NCI-H2171 treated with DMSO at 0.1 percent for 48 hours (cell line): ENCODE data around the gene XAB2.
"Not testable (repeated sequence)": the region's sequence is repeated elsewhere in the genome, so short reads cannot be mapped to it uniquely, and the experiment has no call there.

Source experiments
- DNase-seq: peaks from one replicate; lab custom pipeline; 2025; lab: John Stamatoyannopoulos, UW

The XAB2 gene

DNA sequence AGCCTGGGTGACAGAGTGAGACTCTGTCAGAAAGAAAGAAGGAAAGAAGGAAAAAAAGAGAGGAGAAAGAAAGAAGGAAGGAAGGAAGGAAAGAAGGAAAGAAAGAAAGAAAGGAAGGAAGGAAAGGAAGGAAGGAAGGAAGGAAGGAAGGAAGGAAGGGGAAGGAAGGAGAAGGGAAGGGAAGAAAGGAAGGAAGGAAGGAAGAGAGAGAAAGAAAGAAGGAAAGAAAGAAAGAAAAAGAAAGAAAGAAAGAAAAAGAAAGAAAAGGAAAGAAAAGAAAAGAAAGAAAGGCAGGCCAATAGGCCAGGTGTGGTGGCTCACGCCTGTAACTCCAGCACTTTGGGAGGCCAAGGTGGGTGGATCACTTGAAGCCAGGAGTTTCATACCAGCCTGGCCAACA, 51.9 kb downstream of the XAB2 start:
- not testable (repeated sequence) for DNase-seq

DNA sequence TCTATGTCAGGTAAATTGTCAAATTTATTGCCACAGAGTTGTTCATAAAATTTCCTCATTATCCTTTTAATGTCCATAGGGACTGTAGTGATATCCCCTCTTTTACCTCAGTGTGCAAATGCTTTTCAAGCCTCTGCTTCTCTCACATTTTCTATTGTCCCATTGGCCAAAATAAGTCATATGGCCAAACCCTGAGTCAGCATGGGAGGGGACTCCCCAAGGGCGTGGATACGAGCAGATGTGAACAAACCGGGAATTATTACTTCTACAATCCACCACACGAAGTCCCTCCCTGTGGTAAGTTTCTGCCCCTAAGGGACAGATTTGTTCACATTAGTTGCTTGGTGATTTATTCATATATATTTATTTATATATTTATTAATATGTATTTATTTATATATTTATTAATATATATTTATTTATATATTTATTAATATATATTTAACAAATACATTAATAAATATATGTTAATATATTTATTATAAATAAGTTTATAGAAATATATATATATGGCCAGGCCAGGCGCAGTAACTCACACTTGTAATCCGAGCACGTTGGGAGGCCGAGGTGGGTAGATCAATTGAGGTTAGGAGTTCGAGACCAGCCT, 53.8 kb downstream of the XAB2 start:
- no peak for DNase-seq

DNA sequence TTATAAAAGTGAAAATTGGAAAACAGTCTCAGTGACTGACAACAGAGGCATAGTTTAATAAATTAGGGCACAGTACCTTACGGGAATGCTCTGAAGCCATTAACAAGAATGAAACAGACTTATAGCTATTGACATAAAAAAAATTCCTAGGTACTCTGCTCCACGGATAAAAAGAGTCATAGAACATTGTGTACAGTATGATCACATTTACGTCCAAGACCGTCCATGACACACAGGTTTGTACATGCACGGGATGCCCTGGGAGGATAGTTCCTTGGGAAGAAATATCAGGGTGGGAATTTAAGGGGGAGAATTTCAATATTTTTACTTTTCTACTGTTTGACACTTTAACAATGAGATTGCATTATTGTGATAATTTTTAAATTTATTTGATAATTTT, 58.6 kb downstream of the XAB2 start:
- DNase-seq, result no peak
